ENCODE data around the gene ARHGAP19.
A peak's percentile ranks its signal among the peaks of the same experiment; 100 is the strongest.

Gene ARHGAP19, protein sequence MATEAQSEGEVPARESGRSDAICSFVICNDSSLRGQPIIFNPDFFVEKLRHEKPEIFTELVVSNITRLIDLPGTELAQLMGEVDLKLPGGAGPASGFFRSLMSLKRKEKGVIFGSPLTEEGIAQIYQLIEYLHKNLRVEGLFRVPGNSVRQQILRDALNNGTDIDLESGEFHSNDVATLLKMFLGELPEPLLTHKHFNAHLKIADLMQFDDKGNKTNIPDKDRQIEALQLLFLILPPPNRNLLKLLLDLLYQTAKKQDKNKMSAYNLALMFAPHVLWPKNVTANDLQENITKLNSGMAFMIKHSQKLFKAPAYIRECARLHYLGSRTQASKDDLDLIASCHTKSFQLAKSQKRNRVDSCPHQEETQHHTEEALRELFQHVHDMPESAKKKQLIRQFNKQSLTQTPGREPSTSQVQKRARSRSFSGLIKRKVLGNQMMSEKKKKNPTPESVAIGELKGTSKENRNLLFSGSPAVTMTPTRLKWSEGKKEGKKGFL

DNA sequence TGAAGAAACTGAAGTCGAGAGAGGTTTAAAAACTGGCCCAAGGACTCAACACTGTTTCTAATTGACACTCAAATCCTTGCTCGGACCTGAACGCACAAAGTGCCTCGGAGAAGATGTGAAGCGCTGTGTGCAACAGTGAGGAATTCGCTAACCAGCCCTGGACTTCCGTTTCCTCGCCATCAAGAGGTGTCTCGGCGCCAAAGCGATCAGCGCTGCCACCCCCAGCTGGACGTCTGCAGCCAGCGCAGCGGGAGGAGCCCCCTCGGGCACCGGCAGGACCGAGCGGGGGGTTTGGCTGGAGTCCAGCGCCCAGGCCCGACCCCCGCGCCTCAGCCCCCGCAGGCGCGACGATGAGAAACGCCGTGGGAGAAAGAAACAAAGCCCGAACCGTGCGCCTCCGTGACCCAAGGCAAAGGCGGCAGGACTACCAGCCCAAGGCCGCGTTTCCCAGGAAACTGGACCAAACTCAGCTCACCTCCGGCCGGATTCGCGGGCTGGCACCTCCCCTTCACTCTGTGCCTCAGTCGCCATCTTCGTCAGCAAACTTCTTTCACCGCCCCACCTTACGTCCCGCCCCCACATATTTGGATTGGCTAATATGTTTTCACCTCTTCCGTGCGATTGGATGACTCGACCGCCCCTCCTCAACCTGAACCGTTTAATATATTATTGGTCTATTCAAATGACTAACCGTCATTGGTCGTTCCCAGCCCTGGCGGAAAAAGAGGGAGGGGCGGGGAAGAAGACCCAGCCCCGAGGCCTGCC is at the start of gene ARHGAP19:
ARHGAP19 (minus strand) TSS at position 541 of the 765 bp plus-strand sequence; CDS start at position 531, 10 bp downstream.
- peak; percentile 97 for ATAC-seq
- TF ChIP-seq ZNF8 (CRISPR knock-in tag; IDR thresholded peaks at IDR 0.05) (no peak), ISL1 (CRISPR knock-in tag; IDR thresholded peaks at IDR 0.05) (no peak), BACH2 (CRISPR knock-in tag; IDR thresholded peaks at IDR 0.05; ENCODE audit: borderline replicate concordance) (no peak), TCF4 (CRISPR knock-in tag; IDR thresholded peaks at IDR 0.05; ENCODE audit: borderline replicate concordance) (no peak)
- TF ChIP-seq, protein P1, sequence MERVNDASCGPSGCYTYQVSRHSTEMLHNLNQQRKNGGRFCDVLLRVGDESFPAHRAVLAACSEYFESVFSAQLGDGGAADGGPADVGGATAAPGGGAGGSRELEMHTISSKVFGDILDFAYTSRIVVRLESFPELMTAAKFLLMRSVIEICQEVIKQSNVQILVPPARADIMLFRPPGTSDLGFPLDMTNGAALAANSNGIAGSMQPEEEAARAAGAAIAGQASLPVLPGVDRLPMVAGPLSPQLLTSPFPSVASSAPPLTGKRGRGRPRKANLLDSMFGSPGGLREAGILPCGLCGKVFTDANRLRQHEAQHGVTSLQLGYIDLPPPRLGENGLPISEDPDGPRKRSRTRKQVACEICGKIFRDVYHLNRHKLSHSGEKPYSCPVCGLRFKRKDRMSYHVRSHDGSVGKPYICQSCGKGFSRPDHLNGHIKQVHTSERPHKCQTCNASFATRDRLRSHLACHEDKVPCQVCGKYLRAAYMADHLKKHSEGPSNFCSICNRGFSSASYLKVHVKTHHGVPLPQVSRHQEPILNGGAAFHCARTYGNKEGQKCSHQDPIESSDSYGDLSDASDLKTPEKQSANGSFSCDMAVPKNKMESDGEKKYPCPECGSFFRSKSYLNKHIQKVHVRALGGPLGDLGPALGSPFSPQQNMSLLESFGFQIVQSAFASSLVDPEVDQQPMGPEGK (CRISPR knock-in tag; IDR thresholded peaks at IDR 0.05; ENCODE audit: borderline replicate concordance): peak; percentile 89
- TF ChIP-seq, protein P2, sequence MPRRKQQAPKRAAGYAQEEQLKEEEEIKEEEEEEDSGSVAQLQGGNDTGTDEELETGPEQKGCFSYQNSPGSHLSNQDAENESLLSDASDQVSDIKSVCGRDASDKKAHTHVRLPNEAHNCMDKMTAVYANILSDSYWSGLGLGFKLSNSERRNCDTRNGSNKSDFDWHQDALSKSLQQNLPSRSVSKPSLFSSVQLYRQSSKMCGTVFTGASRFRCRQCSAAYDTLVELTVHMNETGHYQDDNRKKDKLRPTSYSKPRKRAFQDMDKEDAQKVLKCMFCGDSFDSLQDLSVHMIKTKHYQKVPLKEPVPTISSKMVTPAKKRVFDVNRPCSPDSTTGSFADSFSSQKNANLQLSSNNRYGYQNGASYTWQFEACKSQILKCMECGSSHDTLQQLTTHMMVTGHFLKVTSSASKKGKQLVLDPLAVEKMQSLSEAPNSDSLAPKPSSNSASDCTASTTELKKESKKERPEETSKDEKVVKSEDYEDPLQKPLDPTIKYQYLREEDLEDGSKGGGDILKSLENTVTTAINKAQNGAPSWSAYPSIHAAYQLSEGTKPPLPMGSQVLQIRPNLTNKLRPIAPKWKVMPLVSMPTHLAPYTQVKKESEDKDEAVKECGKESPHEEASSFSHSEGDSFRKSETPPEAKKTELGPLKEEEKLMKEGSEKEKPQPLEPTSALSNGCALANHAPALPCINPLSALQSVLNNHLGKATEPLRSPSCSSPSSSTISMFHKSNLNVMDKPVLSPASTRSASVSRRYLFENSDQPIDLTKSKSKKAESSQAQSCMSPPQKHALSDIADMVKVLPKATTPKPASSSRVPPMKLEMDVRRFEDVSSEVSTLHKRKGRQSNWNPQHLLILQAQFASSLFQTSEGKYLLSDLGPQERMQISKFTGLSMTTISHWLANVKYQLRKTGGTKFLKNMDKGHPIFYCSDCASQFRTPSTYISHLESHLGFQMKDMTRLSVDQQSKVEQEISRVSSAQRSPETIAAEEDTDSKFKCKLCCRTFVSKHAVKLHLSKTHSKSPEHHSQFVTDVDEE (CRISPR knock-in tag; IDR thresholded peaks at IDR 0.05): 0 out of 2 replicates have a peak, but pooled peaks have one; percentile 50

DNA sequence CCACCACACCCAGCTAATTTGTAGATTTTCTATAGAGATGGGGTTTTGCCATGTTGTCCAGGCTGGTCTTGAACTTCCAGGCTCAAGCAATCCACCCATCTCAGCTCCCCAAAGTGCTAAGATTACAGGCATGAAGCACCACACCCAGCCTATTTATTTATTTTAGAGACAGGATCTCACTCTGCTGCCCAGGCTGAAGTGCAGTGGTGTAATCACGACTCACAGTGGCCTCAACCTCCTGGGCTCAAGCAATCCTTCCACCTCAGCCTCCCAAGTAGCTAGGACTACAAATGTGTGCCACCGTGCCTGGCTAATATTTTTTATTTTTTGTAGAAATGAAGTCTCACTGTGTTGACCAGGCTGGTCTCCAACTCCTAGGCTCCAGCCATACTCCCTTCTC is 49.0 kb upstream of the ARHGAP19 start:
- no peak for ATAC-seq
- TF ChIP-seq ESRRG (CRISPR knock-in tag; IDR thresholded peaks at IDR 0.05) (no peak), ZNF565 (CRISPR knock-in tag; conservative IDR thresholded peaks at IDR 0.05; ENCODE audit: low read depth) (no peak), GLIS3 (CRISPR knock-in tag; IDR thresholded peaks at IDR 0.05) (no peak), SNAI2 (CRISPR knock-in tag; IDR thresholded peaks at IDR 0.05) (no peak), ZNF70 (CRISPR knock-in tag; IDR thresholded peaks at IDR 0.05) (no peak), TCF4 (CRISPR knock-in tag; IDR thresholded peaks at IDR 0.05; ENCODE audit: borderline replicate concordance) (no peak), CSDC2 (CRISPR knock-in tag; IDR thresholded peaks at IDR 0.05) (no peak), ZFP30 (CRISPR knock-in tag; IDR thresholded peaks at IDR 0.05) (no peak), PPARA (CRISPR knock-in tag; IDR thresholded peaks at IDR 0.05; ENCODE audit: borderline replicate concordance) (no peak), ISL1 (CRISPR knock-in tag; IDR thresholded peaks at IDR 0.05) (no peak), BACH2 (CRISPR knock-in tag; IDR thresholded peaks at IDR 0.05; ENCODE audit: borderline replicate concordance) (no peak), ZNF8 (CRISPR knock-in tag; IDR thresholded peaks at IDR 0.05) (no peak), OSR1 (CRISPR knock-in tag; IDR thresholded peaks at IDR 0.05) (no peak)
- TF ChIP-seq, protein P3, sequence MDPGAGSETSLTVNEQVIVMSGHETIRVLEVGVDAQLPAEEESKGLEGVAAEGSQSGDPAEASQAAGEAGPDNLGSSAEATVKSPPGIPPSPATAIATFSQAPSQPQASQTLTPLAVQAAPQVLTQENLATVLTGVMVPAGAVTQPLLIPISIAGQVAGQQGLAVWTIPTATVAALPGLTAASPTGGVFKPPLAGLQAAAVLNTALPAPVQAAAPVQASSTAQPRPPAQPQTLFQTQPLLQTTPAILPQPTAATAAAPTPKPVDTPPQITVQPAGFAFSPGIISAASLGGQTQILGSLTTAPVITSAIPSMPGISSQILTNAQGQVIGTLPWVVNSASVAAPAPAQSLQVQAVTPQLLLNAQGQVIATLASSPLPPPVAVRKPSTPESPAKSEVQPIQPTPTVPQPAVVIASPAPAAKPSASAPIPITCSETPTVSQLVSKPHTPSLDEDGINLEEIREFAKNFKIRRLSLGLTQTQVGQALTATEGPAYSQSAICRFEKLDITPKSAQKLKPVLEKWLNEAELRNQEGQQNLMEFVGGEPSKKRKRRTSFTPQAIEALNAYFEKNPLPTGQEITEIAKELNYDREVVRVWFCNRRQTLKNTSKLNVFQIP (CRISPR knock-in tag; IDR thresholded peaks at IDR 0.05; ENCODE audit: borderline replicate concordance, low read depth): no peak
- TF ChIP-seq, protein P4, sequence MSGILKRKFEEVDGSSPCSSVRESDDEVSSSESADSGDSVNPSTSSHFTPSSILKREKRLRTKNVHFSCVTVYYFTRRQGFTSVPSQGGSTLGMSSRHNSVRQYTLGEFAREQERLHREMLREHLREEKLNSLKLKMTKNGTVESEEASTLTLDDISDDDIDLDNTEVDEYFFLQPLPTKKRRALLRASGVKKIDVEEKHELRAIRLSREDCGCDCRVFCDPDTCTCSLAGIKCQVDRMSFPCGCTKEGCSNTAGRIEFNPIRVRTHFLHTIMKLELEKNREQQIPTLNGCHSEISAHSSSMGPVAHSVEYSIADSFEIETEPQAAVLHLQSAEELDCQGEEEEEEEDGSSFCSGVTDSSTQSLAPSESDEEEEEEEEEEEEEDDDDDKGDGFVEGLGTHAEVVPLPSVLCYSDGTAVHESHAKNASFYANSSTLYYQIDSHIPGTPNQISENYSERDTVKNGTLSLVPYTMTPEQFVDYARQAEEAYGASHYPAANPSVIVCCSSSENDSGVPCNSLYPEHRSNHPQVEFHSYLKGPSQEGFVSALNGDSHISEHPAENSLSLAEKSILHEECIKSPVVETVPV (CRISPR knock-in tag; IDR thresholded peaks at IDR 0.05): no peak
- TF ChIP-seq, protein P2 (CRISPR knock-in tag; IDR thresholded peaks at IDR 0.05): no peak
- TF ChIP-seq, protein P5, sequence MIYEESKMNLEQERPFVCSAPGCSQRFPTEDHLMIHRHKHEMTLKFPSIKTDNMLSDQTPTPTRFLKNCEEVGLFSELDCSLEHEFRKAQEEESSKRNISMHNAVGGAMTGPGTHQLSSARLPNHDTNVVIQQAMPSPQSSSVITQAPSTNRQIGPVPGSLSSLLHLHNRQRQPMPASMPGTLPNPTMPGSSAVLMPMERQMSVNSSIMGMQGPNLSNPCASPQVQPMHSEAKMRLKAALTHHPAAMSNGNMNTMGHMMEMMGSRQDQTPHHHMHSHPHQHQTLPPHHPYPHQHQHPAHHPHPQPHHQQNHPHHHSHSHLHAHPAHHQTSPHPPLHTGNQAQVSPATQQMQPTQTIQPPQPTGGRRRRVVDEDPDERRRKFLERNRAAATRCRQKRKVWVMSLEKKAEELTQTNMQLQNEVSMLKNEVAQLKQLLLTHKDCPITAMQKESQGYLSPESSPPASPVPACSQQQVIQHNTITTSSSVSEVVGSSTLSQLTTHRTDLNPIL (CRISPR knock-in tag; IDR thresholded peaks at IDR 0.05; ENCODE audit: low read depth): no peak
